T follicular helper cell (primary cell): Measurements from ENCODE around the gene SERPINA7.
"Not testable (repeated sequence)": the region's sequence is repeated elsewhere in the genome, so short reads cannot be mapped to it uniquely, and the experiment has no call there.

ENCODE experiments used
- DNase-seq: peaks from one replicate; pipeline ENCODE4 v3.0.0-alpha.2; 2020; ENCODE audit warnings: low read depth
- total RNA-seq, 2 experiments: gene quantifications; one replicate each; lab custom pipeline; 2026; lab: John Stamatoyannopoulos, UW

The SERPINA7 gene
- 0 reads per million in 2 experiments for total RNA-seq

- no peak for DNase-seq
Measured at GRCh38 chrX:106038625-106039024, at the start of gene SERPINA7. Gene SERPINA7 (minus strand): TSS chrX:106038727. CDS start chrX:106037058, 1,669 bp downstream.

GRCh38 chrX:106069048-106069447 lies 30.5 kb upstream of the SERPINA7 start:
- no peak for DNase-seq

GRCh38 chrX:106050054-106050453 lies 11.5 kb upstream of the SERPINA7 start:
- no peak for DNase-seq

GRCh38 chrX:106042296-106042695 lies 3.8 kb upstream of the SERPINA7 start:
- no peak for DNase-seq

- no peak for DNase-seq
Measured at GRCh38 chrX:106040861-106041260, 2.3 kb upstream of the SERPINA7 start.

GRCh38 chrX:106039920-106040319 lies 1.4 kb upstream of the SERPINA7 start:
- DNase-seq, result no peak

- DNase-seq, result no peak
Measured at GRCh38 chrX:106037835-106038473, 573 bp downstream of the SERPINA7 start.

GRCh38 chrX:106036716-106037115 lies 1.8 kb downstream of the SERPINA7 start:
- DNase-seq, result no peak

- DNase-seq, result no peak
Measured at GRCh38 chrX:106035064-106035463, 3.5 kb downstream of the SERPINA7 start.

GRCh38 chrX:106023947-106024346 lies 14.6 kb downstream of the SERPINA7 start:
- DNase-seq, result no peak

GRCh38 chrX:106022238-106022637 lies 16.3 kb downstream of the SERPINA7 start:
- no peak for DNase-seq

GRCh38 chrX:106014119-106014775 lies 24.3 kb downstream of the SERPINA7 start:
- DNase-seq, result no peak

GRCh38 chrX:106009145-106009544 lies 29.4 kb downstream of the SERPINA7 start:
- DNase-seq, result no peak

- no peak for DNase-seq
Measured at GRCh38 chrX:106007815-106008214, 30.7 kb downstream of the SERPINA7 start.

- DNase-seq, result no peak
Measured at GRCh38 chrX:106005684-106006083, 32.8 kb downstream of the SERPINA7 start.

- DNase-seq, result not testable (repeated sequence)
Measured at GRCh38 chrX:106000609-106001008, 37.9 kb downstream of the SERPINA7 start.

GRCh38 chrX:106000203-106000602 lies 38.3 kb downstream of the SERPINA7 start:
- DNase-seq, result no peak

- DNase-seq, result no peak
Measured at GRCh38 chrX:105999294-105999693, 39.2 kb downstream of the SERPINA7 start.

GRCh38 chrX:105988487-105988886 lies 50.0 kb downstream of the SERPINA7 start:
- DNase-seq, result not testable (repeated sequence)
